GM19395 (cell line): ENCODE data around the gene ANAPC16.
"Not testable (repeated sequence)": the region's sequence is repeated elsewhere in the genome, so short reads cannot be mapped to it uniquely, and the experiment has no call there.

ENCODE experiments used
- ATAC-seq: cut with Tn5 transposase; IDR thresholded peaks from one replicate; pipeline ENCODE4 v1.9.1; 2021; ENCODE audit warnings: mild to moderate bottlenecking, moderate library complexity; ENCODE audit not compliant: unreplicated experiment

Gene ANAPC16

GRCh38 chr10:72215611-72216549 lies at the start of gene ANAPC16, which contains the start of gene ASCC1:
TSS of gene ANAPC16 (plus strand) at chr10:72216012. CDS start at chr10:72223915, 7,903 bp downstream.
TSS of gene ASCC1 (minus strand) at chr10:72216276. CDS start at chr10:72213298, 2,978 bp downstream.
- ATAC-seq: peak; percentile 83

GRCh38 chr10:72167118-72167517 lies 48.7 kb upstream of the ANAPC16 start:
- no peak for ATAC-seq

DNA sequence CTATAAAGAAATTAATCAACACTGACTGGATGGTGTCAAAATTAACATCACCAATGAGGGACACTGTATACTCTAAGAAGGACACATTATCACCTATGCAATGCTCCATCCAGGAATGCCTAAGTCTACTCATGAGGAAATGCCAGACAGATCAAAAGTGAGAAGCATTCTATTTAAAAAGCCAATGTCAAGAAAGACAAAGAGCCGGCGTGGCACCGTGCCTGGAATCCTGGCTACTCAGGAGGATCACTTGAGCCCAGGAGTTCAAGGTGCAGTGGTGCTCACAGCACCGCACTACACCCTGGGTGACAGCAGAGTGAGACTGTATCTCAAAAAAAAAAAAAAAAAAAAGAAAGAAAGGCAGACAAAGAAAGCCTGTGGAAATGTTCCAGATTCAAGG lies 45.5 kb upstream of the ANAPC16 start:
- ATAC-seq: no peak

- ATAC-seq: no peak
Observed at GRCh38 chr10:72170733-72171132, 45.1 kb upstream of the ANAPC16 start.

GRCh38 chr10:72171175-72171630 lies 44.6 kb upstream of the ANAPC16 start:
- no peak for ATAC-seq

- no peak for ATAC-seq
Observed at GRCh38 chr10:72173262-72173618, 42.6 kb upstream of the ANAPC16 start.

- peak; percentile 70 for ATAC-seq
Observed at GRCh38 chr10:72173619-72174296, 42.1 kb upstream of the ANAPC16 start.

GRCh38 chr10:72174297-72174662 lies 41.5 kb upstream of the ANAPC16 start:
- ATAC-seq: no peak

- ATAC-seq: no peak
Observed at GRCh38 chr10:72175149-72175548, 40.7 kb upstream of the ANAPC16 start.

GRCh38 chr10:72176701-72177100 lies 39.1 kb upstream of the ANAPC16 start:
- no peak for ATAC-seq

GRCh38 chr10:72177454-72177853 lies 38.4 kb upstream of the ANAPC16 start:
- no peak for ATAC-seq

DNA sequence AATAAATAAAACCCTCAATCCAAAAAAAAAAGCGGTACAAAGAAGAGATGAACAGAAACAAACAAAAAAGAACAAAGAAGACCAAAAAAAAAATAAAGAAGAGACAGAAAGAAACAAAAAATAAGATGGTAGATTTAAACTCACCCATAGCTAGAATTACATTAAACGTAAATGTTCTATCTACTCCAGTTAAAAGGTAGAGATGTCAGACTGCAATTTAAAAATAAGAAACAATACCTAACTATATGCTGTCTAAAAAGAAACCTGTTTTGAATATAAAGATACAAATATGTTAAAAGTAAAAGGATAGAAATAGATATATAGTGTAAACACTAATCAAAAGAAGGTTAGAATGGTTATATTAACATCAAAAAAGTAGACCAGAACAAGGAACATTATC lies 31.7 kb upstream of the ANAPC16 start:
- no peak for ATAC-seq

- no peak for ATAC-seq
Observed at GRCh38 chr10:72186258-72186981, 29.4 kb upstream of the ANAPC16 start.

DNA sequence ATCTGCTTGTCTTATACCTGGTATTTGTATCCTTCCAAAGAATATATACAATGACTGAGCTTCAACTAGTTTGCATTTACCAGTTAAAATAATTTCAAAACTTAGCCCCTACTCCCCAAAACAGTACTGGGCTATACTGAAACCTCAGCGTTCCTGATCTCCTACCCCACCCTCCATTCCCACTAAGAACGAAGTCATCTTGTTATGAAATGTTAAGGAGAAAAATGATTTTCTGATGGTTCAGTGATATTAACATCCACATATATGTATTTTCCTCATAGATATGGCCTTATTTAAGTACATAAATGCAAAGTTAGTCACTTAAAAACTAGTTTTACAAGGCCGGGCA lies 28.9 kb upstream of the ANAPC16 start:
- no peak for ATAC-seq

DNA sequence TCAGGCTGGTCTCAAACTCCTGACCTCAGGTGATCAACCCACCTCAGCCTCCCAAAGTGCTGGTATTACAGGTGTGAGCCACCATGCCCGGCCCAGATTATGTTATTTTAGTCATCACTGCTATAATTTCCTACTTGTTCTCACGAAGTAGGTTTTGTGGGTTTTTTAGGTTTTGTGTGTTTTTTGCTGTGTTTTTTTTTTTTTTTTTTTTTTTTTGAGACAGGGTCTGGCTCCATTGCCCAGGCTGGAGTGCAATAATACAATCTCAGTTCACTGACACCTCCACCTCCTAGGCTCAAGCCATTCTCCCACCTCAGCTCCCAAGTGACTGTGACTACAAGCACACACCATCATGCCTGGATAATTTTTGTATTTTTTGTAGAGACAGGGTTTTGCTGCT lies 20.9 kb upstream of the ANAPC16 start:
- ATAC-seq: no peak

- ATAC-seq: no peak
Observed at GRCh38 chr10:72200883-72201282, 14.9 kb upstream of the ANAPC16 start.

- ATAC-seq: no peak
Observed at GRCh38 chr10:72201293-72201692, 14.5 kb upstream of the ANAPC16 start.

GRCh38 chr10:72204296-72204695 lies 11.5 kb upstream of the ANAPC16 start:
- no peak for ATAC-seq

DNA sequence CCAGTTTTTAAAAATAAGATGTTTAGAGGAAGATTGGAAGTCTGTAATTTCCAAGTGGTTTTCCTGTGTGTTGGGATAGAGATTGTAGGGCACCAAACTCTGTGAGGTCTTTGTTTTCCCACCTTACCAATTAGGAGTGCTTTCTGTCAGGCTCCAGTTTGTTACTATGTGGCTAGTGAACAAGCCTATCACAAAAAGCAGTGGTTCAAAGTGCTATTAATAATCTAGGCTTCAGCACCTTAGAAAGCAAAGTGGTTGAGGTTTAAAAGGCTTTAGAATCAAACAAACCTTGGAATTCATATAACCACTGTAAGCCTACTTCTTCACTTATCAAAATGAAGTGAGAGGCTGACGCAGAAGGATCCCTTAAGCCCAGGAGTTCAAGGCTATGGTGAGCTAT lies 11.1 kb upstream of the ANAPC16 start:
- ATAC-seq: no peak

DNA sequence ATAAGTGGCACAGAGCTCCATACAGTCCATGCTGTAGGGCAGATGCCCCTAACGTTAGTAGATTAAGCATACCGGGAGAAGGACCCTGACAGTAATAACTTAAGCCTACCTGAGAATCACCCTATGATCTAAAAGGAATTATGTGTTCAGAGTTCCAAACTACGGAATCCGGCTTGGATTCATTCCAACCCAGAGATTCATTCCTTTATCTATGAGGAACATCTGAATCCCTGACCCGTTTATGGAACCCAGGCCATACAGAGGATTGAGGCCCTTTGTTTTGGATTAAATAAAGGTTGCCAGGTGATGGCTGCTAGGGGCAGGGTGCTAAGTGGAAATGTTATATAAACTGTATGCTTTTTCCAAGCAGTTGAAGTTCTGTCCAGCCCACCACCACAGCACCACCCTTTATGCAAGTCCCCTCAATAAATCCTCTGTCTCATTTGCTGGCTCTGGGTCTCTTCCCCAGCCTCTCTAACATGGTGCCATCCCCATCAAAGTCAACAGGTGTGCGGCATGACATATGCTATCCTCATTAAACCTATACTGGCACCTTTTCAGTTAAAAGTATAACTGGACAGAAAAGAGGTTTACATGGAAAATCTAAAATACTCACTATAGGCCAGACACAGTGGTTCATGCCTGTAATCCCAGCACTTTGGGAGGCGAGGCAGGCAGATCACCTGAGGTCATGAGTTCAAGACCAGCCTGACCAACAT lies 9.1 kb upstream of the ANAPC16 start:
- ATAC-seq: no peak

- not testable (repeated sequence) for ATAC-seq
Observed at GRCh38 chr10:72208526-72208925, 7.3 kb upstream of the ANAPC16 start.
